Measurements from ENCODE around the gene HLF. TPM values are rescaled to one million over a fixed set of nuclear protein-coding genes. Genes with fewer than 3 reads are reported as not detected.

Gene HLF
- total and polyA plus RNA-seq, 2 experiments from 2014 or later, result 0.29 to 0.74 TPM

DNA sequence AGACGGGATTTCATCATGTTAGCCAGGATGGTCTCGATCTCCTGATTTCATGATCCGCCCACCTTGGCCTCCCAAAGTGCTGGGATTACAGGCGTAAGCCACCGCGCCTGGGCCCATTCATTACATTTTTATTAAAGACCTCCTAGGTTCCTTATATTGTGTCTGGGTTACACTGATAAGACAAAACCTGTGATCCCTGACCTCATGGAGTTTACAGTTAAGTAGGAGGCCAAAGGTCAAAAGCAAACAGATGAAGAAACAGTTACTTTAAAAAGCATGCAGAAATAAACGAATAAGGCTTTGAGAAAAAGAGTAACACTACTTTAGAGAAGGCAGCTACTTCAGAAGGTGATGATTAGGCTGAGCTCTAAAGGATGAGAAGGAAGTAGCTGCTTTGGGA lies 14.9 kb upstream of the HLF start:
- TF ChIP-seq, protein P1, sequence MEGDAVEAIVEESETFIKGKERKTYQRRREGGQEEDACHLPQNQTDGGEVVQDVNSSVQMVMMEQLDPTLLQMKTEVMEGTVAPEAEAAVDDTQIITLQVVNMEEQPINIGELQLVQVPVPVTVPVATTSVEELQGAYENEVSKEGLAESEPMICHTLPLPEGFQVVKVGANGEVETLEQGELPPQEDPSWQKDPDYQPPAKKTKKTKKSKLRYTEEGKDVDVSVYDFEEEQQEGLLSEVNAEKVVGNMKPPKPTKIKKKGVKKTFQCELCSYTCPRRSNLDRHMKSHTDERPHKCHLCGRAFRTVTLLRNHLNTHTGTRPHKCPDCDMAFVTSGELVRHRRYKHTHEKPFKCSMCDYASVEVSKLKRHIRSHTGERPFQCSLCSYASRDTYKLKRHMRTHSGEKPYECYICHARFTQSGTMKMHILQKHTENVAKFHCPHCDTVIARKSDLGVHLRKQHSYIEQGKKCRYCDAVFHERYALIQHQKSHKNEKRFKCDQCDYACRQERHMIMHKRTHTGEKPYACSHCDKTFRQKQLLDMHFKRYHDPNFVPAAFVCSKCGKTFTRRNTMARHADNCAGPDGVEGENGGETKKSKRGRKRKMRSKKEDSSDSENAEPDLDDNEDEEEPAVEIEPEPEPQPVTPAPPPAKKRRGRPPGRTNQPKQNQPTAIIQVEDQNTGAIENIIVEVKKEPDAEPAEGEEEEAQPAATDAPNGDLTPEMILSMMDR (IDR thresholded peaks at IDR 0.05; ENCODE audit: low read depth, low read length), result no peak
- Histone ChIP-seq H3K27ac (no peak overlapping the region), H3K36me3 (no peaks in the 10 kb centered on the region), H3K9me3 (ENCODE audit: low read depth) (no peaks in the 10 kb centered on the region), H3K4me3 (no peak overlapping the region), H3K27me3 (no peaks in the 10 kb centered on the region), H3K4me1 (ENCODE audit: low read depth) (no peaks in the 10 kb centered on the region)
- DNase-seq (ENCODE audit: low read depth in 1 of 2, low spot score in 1 of 2), result no peak

DNA sequence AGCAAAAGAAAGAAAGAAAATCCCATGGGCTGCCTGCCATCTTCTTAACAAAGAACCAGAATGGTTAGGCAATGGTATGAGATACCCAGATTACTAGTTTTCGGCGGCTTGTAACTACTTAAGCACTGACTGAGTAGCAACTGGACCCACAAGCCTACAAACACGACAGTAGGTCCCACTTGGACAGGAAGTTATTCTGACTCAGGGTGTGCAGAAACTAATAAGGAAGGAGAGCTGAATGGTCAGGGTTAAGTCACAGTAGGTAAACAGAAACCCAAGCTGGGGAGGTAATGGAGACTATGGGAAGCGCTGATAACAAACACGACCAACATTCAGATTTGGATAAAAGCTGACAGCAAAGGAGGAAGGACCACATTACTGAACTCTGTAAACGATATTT lies 10.4 kb upstream of the HLF start:
- TF ChIP-seq, protein P1 (IDR thresholded peaks at IDR 0.05; ENCODE audit: low read depth, low read length), result no peak
- no peak overlapping the region for H3K27ac ChIP-seq
- no peak overlapping the region for H3K4me3 ChIP-seq
- no peaks in the 10 kb centered on the region for H3K36me3 ChIP-seq
- no peaks in the 10 kb centered on the region for H3K4me1 ChIP-seq (ENCODE audit: low read depth)
- no peak for DNase-seq (ENCODE audit: low read depth in 1 of 2, low spot score in 1 of 2)
- no peaks in the 10 kb centered on the region for H3K27me3 ChIP-seq
- no peaks in the 10 kb centered on the region for H3K9me3 ChIP-seq (ENCODE audit: low read depth)

DNA sequence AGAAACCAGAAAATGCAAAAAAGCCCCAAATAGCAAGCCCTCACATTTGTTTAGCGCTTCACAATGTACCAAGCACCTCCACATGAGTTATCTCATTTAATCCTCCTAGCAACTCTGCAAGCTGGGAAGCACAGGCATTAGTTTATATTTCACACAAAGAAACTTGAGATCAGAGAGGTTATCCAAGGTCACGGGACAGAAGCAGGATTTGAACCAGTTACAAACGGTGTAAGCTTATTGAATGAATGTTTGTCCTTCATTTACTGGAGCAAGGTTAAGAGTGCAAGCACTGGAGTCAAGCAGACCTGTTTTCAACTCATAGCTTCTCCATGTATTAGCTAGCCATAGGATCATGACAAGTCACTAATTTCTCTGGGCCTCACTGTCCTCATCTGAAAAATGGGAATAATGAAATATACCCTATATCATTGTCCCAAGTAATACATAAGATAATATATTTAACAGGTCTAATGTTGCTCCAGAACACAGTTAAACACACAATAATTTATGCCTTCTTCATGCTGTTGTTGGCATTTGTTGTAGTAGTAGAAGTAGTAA lies 6.1 kb upstream of the HLF start:
- no peaks in the 10 kb centered on the region for H3K4me1 ChIP-seq (ENCODE audit: low read depth)
- no peak overlapping the region for H3K27ac ChIP-seq
- H3K9me3 ChIP-seq (ENCODE audit: low read depth), result no peaks in the 10 kb centered on the region
- TF ChIP-seq, protein P1 (IDR thresholded peaks at IDR 0.05; ENCODE audit: low read depth, low read length), result no peak
- DNase-seq (ENCODE audit: low read depth in 1 of 2, low spot score in 1 of 2), result no peak
- no peak overlapping the region for H3K4me3 ChIP-seq
- no peaks in the 10 kb centered on the region for H3K36me3 ChIP-seq
- peaks cover 25% of the 10 kb centered on the region for H3K27me3 ChIP-seq

DNA sequence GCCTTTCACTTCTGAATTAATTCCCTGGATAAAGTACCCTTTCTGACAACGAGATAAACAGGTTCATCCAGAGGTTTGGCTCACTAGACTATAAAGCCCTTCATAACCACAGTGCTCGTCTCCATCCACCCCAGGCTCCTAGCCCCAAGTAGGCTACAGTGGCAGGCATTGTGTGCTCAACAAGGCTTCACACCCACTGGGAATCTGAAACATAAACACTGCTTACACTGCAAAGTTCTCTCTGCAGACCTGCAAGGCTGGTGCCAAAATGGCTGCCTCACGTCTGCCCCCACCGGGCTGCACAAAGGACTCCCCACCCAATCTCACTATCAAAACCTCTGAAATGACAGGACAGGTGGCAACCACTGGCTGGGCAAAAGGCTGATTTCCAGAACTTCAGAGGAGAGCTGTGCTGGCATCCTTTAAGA lies 5.1 kb upstream of the HLF start:
- no peak overlapping the region for H3K4me3 ChIP-seq
- no peak overlapping the region for H3K27ac ChIP-seq
- H3K4me1 ChIP-seq (ENCODE audit: low read depth), result no peaks in the 10 kb centered on the region
- H3K9me3 ChIP-seq (ENCODE audit: low read depth), result no peaks in the 10 kb centered on the region
- no peaks in the 10 kb centered on the region for H3K36me3 ChIP-seq
- no peak for DNase-seq (ENCODE audit: low read depth in 1 of 2, low spot score in 1 of 2)
- H3K27me3 ChIP-seq, result peaks cover 36% of the 10 kb centered on the region
- TF ChIP-seq, protein P1 (IDR thresholded peaks at IDR 0.05; ENCODE audit: low read depth, low read length), result no peak

DNA sequence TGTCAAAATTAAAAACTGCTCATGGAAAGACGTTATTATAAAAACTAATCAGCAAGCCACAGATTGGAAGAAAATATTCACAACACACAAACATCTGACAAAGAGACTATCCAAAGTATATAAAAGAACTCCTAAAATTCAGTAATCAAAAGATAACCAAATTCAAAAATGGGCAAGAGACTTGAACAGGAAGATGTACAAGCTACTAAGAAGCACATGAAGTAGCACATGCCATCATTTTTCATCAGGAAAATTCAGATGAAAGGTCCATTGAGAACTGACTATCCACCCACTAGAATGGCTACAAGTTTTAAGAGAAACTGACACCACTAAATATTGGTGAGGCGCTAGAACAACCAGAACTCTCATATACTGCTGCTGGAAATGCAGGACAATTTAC lies 3.4 kb upstream of the HLF start:
- TF ChIP-seq, protein P1 (IDR thresholded peaks at IDR 0.05; ENCODE audit: low read depth, low read length), result no peak
- DNase-seq (ENCODE audit: low read depth in 1 of 2, low spot score in 1 of 2), result no peak
- peaks cover 52% of the 10 kb centered on the region for H3K27me3 ChIP-seq

More for the DNA sequence above, 3.4 kb upstream of the HLF start:
- H3K36me3 ChIP-seq, result no peaks in the 10 kb centered on the region
- no peaks in the 10 kb centered on the region for H3K4me1 ChIP-seq (ENCODE audit: low read depth)
- H3K27ac ChIP-seq, result no peak overlapping the region
- H3K4me3 ChIP-seq, result no peak overlapping the region
- no peaks in the 10 kb centered on the region for H3K9me3 ChIP-seq (ENCODE audit: low read depth)
